GM20431 (cell line): ENCODE results near the gene DSC1.

ENCODE experiments used
- in situ Hi-C: fragments of 300-500 bp; cut with MseI, MboI; formaldehyde crosslinking; loops from one replicate; pipeline ENCODE4 v1.15.0; 2020; ENCODE audit warnings: low sequenced_read_pairs; ENCODE audit not compliant: unreplicated experiment

Gene DSC1, protein sequence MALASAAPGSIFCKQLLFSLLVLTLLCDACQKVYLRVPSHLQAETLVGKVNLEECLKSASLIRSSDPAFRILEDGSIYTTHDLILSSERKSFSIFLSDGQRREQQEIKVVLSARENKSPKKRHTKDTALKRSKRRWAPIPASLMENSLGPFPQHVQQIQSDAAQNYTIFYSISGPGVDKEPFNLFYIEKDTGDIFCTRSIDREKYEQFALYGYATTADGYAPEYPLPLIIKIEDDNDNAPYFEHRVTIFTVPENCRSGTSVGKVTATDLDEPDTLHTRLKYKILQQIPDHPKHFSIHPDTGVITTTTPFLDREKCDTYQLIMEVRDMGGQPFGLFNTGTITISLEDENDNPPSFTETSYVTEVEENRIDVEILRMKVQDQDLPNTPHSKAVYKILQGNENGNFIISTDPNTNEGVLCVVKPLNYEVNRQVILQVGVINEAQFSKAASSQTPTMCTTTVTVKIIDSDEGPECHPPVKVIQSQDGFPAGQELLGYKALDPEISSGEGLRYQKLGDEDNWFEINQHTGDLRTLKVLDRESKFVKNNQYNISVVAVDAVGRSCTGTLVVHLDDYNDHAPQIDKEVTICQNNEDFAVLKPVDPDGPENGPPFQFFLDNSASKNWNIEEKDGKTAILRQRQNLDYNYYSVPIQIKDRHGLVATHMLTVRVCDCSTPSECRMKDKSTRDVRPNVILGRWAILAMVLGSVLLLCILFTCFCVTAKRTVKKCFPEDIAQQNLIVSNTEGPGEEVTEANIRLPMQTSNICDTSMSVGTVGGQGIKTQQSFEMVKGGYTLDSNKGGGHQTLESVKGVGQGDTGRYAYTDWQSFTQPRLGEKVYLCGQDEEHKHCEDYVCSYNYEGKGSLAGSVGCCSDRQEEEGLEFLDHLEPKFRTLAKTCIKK

DNA sequence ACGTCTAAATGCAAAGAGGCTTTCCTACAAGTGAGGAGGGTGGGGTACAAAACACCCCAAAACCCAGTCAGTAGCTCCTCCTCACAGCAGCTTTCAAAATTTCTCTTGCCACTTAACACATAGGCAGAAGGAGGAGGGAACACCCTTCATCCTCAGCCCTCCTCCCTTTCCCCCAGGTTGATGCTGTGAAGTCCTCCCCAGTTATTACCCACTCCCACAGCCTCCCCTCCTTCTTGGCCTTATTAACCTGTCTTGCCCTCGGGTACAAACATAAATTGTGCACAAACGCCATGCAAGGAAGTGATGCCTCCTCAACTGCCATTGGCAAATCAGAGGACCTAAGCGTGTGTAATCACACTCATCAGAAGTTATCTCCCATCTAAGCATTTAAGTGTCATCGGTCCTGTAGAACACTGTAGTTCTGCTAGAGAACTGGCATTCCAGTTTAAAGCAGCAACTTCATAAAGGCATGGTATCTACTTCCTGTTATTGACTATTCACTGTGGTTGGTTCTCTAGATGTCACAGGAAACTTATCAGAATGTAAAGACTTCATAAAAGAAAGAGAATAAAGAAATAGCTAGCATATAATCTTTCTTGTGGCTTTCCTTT lies at the start of gene DSC1:
Gene DSC1 (minus strand): TSS at position 32 of the 611 bp plus-strand sequence. CDS start 262 bp downstream, outside the sequence.
- in situ Hi-C loops = no loop called here

DNA sequence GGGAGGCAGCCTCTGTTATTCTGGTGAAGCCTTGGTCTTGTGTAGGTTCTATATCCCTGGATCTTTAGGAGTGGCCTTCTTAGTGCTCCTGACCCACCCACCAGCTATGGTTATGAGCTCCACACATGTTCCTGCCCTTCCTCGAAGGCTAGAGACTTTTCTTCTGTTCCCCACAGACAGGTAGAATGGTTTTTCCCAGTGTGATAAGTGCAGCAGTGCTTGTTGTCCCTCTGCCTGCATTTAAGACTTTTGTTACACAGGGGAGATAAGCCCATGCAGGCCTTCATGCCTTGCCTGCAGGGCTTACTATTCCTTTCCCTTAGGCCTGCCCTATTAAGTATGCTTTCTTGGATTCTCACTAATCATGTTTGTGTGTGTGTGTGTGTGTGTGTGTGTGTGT lies 48.4 kb upstream of the DSC1 start:
- in situ Hi-C loops = no loop called here

DNA sequence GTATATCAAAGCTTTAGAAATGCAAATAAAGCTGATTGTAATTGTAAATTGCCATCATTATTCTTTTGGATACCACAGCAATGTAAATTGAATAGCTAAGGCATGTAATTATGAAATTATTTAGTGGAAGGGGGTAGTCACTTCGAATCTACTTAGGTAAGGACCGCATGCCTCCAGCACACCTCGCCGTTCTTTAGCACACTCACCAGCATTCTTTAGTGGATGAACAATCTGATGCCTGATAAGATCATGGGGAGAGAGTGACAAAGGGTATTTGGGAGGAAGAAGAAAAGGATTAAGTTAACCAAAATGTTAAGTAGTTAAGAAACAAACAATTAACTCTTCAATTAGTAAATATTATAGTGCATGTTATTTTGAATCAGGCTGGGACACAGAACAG lies 46.4 kb upstream of the DSC1 start:
- in situ Hi-C loops = no loop called here

DNA sequence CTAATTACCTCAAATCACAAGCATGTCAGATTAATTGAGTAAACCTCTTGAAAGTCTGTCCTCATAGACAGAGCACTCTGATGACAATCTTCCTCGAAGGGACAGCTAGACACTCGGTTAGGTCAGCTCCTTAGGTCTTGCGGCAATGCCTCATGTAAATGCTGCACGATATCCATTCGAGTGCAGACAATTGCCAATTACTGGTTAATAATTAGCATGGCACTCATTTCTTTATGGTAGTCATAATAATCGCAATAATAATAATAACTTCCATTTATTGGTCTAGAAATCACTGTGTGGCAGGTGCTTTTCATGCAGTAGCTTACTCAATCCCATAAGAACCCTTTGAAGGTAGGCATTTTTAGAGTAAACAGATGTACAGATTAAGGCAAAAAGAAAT lies 44.7 kb upstream of the DSC1 start:
- in situ Hi-C loops = no loop called here

DNA sequence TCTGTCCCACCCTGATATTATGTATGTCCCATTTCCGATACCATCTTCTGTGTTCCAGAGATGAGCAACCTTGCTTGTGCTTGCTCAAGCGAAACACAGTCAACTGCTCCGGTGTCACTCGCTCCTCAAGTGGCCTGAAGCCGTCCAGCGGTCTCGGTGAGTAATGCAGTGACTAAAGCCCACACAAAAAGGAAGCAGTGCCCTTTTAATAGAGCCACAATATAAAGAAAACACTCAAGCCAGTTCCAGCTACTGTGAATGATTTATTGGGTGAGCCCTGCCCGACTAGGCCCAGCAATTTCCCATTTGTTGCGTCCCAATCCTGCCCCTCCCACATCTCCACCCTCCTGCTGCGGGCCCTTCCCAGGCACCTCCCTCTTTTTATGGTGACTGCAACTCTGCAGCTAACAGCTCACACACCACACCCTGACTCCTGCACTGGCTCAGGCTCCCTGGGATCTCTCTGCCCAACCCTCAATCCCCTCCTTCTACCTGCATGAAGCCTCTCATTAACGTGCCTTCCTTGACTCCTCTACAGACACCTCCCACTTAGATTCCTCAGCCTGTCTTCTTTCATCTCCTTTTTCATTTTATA lies 44.2 kb upstream of the DSC1 start:
- in situ Hi-C loops = no loop called here

DNA sequence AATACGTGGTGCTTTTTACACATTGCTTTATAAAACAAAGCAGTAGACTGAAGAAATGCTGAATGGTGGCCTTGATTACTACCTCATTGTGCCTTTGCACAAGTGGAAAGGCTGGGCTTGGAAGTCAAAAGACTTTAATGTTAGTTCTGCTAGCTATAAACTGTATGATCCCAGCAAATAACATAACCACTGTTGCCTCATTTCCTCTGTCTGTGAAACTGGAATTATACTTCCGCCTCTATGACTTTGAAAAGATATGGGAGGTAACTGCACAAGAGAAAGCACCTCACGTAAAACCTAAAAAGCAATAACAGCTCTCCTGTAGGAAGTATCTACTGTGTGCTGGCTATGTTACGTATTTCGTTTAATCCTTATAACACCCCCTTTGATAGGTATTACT lies 43.4 kb upstream of the DSC1 start:
- in situ Hi-C loops = no loop called here

DNA sequence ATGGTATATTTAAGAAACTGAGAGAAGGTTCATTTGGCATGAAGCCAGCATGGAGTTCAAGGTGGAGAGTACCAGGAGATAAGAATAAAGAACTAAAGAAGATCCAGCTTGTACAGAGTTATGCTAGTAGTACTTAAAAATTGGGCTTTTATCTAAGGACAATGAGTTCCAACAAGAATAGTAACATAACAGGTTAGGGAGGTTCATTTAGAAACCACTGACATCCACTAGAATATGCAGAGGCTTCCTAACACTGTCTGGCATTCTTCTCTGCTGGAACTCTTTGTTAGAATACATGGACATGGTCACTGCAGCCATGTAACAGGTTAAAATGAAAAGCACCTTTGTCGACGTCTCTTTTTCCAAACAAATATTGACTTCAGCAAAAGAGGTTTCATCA lies 42.6 kb upstream of the DSC1 start:
- in situ Hi-C loops = no loop called here

DNA sequence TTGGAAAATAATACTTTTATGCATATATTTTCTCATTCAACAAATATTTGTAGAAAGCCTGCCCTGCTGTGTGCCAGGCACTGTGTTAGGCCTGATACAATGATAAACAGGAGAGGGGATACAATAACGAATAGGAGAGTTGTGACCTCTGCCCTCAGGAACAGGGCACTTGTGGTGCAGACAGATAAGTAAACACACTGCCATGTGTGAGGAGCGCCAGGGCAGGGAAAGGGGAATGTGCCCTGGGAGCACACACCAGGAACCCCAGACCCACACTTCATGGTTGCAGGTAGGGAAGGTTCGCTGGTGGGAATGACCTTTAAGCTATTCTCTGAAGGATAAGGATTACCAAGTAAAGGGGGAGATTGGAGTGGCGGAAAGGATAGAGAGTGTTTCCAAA lies 42.2 kb upstream of the DSC1 start:
- in situ Hi-C loops = no loop called here

DNA sequence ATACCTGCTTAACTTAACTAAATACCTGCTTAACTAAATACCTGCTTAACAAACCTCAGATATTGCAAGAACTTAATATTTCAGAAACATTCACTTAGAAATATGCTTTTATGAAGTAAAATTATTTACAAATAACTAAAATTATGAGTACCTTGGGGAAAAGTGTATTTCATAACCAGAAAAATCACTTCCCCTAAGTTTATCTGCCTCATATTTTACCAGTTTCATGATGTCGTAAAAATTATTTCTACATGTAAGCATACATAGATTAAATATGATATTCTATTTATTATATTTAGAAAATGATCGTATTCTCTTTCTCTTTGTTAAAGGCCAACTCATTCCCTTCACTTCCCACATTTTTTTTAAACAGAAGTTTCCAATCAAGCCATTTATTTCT lies 41.5 kb upstream of the DSC1 start:
- in situ Hi-C loops = no loop called here

DNA sequence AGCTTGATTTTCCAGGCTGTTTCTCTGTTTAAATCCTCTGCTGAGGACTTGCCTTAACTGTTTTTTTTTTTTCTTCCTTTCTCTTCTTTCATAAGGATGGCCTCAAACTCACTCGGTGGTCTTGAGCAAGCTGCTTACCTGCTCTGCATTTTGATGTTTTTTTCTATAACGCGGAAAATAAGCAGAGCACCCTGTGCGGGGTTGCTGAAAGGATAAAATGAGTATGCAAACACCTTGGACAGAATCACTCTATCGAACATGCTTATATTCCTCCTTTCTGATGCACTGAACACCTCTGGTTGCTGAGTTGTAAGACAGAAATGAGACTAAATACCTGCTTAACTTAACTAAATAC lies 41.1 kb upstream of the DSC1 start:
- in situ Hi-C loops = no loop called here

DNA sequence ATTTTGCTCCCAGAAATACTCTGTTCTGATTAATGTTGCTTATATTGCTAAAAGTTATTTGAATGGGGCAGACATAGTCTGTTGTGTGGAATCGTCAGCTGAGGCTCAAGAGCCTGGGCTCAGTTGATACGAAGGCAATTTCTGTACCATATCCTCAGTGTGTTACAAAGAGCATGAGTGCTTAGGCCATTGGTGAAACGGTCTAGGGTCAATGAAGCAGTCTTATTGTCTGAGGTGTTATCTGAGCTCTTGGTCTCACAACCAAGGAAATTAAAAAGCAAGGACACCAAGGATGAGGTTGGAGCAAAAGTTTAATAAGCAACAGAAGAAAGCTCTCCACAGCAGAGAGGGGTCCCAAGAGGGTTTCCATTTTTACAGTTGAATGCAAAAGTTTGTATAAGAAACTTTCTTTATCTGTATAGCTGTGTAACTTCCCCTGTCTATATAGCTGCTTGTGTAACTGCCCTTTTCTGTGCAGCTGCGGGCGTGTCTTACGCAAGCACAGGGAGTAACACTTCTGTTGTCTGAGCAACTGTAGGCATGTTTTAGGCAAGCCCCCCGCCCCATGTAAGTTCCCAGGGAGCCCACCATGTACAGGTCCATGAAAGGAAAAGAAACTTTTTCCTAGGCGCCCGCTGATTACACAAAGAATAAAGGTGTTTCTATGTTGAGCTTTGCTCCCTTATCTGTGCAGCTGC lies 40.6 kb upstream of the DSC1 start:
- in situ Hi-C loops = no loop called here

DNA sequence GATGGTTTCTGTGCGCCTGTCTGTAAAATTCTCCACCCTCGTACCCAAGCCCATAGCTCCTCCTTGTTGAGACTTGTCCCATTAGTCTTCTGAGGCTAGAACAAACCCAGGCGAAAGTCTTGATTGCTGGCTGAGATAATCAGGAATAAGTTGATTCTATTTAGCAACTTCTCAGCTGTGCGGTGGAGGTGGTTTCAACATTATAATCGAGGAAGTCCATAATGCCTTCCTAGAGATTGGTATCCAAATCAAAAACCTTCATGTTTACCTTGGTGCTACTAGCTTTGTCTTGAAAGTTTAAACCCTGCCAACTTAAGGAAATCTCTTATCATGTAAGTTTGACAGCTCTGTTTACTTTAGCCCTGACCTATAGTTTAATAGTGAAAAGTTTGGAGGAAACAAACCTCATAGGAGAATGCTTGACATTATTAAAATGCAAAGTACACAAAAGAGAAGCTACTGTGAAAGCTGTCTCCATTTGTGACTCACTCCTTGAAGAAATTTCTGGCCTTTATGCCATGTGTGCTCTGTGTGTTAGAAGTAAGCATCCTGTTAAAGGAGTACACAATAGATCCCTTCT lies 36.6 kb upstream of the DSC1 start:
- in situ Hi-C loops = no loop called here

DNA sequence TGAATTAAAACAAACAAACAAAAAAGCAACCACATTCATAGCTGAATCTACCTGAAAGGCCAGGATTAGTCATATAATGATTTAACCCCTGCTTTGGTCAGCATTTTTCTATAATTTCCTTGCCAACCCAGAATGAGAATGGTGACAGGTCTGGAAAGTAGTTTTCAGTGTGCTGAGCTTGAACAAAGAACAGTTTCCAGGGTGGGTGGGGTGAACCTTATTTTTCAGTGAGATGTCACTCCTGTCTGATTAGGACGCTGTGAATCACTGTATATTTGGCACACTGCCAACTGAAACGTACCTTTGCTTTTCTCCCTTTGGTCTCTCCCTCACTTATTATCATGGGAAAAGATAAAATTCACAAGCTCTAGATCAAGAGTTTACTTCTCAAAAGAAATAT lies 35.0 kb upstream of the DSC1 start:
- in situ Hi-C loops = no loop called here

DNA sequence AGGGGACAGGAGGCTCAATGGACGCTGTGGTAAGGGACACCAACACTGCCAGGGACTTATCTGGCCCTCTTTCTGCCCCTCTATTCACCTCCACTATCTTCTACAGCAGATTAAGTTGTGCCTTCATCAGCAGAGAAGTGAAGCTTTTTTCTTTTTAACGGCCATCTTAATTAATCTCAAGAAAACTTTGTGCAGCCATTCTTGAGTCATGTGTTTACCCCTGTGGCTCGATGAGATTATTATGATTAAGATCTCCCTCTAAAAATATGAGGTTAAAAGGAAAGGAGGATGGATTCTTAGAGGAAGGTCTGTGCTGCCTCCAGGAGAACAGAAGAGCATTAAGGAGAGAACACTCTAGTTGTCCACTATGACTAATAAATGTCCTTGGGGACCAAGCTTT lies 32.4 kb upstream of the DSC1 start:
- in situ Hi-C loops = no loop called here

DNA sequence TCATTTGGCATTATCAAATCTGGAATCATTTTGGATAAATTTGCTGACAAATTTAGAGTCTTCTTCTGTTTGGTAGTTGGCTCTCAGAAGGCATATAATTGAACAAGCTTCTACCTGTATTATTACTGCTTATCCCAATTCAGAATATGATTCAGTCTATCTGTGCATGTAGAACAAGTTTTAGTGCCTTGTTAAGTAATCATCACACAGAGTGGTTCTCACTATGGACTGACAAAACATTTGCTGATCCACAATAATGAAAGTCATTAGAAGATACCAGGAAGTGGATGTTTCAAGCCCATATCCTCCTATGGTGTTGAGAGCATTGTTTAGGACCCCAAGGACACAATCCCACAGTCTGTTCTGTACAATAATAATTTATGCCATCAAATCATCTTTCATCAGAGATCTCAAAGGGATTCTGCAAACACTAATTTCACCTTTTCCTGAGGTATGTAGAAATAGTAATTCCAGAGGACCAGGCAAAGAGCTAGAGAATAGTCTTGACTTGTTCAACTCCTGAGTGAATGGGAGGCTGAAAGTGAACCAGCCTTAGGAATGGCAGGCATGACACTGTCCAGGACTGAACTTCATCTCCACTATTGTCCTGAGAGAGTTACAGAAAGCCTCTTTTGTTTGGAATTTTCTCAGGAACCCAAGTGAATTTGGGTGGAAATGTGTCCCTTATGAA lies 29.6 kb upstream of the DSC1 start:
- in situ Hi-C loops = no loop called here

DNA sequence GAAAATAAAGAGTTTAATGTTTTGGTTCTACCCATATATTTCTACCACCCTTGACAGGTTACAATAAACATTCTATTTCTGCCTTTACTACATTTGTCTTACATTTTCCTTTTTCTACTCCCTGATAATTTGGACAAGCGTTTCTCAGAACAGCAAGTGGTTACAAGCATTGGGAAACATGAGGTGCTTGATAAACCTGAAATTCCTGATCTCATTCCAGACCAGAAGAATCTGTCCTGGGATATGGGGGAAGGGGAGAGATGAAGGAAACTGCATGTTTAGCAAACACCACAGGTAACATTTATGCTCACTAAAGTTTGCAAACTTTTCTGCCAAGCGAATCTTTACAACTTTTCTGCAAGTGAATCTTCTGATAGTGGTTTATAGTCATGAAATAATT lies 28.3 kb upstream of the DSC1 start:
- in situ Hi-C loops = no loop called here

DNA sequence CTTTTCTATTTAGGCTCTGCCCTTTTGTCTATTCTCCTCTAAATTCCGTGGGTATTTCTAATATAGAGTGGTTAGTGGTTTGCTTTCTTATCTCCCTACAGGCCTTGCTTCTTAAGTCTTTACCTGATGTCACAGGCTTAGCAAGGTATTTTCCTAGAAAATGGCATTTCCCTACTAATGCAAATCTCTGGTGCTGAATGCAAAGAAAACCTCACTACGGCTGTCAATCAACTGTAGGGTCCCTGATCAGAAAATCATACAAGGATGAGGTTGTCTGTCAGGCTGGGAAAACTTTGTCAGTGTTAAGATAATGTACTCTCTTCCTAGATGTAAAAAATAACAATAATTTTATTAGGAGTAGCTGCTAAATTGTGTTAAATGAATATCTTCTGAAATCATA lies 27.1 kb upstream of the DSC1 start:
- in situ Hi-C loops = no loop called here

DNA sequence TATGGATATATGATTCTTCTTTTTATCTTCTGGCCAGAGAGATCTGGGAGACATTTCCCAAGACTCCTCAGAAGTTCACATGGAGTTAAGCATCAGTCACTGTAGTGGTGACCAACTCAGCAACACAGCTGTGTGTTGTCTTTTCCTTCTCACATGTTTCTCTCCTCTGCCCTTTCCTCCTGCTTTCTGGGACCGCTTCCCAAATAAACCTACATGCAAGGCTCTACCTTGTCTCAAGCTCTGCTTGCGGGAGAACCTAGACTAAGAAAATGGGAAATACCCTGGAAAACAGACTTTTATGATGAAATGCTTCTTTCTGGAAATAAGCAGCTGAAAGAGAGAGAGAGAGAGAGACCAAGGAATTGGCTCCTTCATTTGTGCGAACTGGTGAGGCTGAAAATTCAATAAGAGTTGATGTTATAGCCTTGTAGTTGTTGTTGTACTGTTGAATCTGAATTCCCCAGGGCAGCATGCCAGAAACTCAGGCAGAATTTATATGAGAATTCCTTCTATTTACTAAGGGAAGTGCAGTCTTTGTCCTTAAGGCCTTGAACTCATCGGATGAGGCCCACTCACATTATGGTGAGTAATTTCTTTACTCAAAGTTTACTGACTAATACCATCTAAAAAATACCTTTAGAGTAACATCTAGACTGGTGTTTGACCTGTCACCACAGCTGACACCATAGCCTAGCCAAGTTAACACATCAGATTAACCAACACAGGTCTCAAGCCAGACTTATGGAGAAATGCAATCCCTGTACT lies 22.7 kb upstream of the DSC1 start:
- in situ Hi-C loops = no loop called here
